Mesothelial cell of epicardium (in vitro differentiated cells): Measurements from ENCODE around the gene CACNA1C. TPM values are rescaled to one million over a fixed set of nuclear protein-coding genes. Genes with fewer than 3 reads are reported as not detected.

ENCODE experiments used
- DNase-seq, 2 experiments: peaks; one replicate each; pipeline ENCODE4 v3.0.0; 2021; ENCODE audit warnings: low spot score in 2 of 2; ENCODE audit not compliant: unreplicated experiment in 2 of 2
- H3K27ac Mint-ChIP-seq: 2 replicates; pipeline ENCODE4 v1.8.0; 2021; ENCODE audit warnings: mixed read lengths
- H3K27me3 Mint-ChIP-seq: 2 replicates; pipeline ENCODE4 v1.8.0; 2021; ENCODE audit warnings: low read depth, mixed read lengths
- H3K36me3 Mint-ChIP-seq: 2 replicates; pipeline ENCODE4 v1.8.0; 2021; ENCODE audit warnings: mixed read lengths
- H3K4me1 Mint-ChIP-seq: 2 replicates; pipeline ENCODE4 v1.8.0; 2021; ENCODE audit warnings: mixed read lengths
- H3K4me3 Mint-ChIP-seq: 2 replicates; pipeline ENCODE4 v1.8.0; 2021; ENCODE audit warnings: mild to moderate bottlenecking, moderate library complexity, mixed read lengths
- H3K9me3 Mint-ChIP-seq: 2 replicates; pipeline ENCODE4 v1.8.0; 2021; ENCODE audit warnings: mixed read lengths
- CTCF ChIP-seq: fragments of 200-600 bp; sonication (generic); IDR thresholded peaks from one replicate; pipeline ENCODE4 v1.5.0; 2021; ENCODE audit warnings: antibody characterized with exemption; ENCODE audit not compliant: unreplicated experiment
- total RNA-seq: library from RNA; stranded (reverse); gene quantifications from 3 replicates; pipeline ENCODE4 v1.2.1, GENCODE V29; 2021

Gene CACNA1C
- total RNA-seq, 1 donor from 2014 or later, result 33.6 TPM

- TF ChIP-seq CTCF, result no peak
- H3K36me3 Mint-ChIP-seq, result peaks cover 5% of the 10 kb centered on the region
- H3K4me1 Mint-ChIP-seq, result peaks cover 7% of the 10 kb centered on the region
- no peak overlapping the region for H3K27ac Mint-ChIP-seq
- no peaks in the 10 kb centered on the region for H3K9me3 Mint-ChIP-seq
- H3K4me3 Mint-ChIP-seq, result no peak overlapping the region
- peaks cover 2% of the 10 kb centered on the region for H3K27me3 Mint-ChIP-seq
- no peak for DNase-seq
These were observed 525.4 kb downstream of the CACNA1C start for GRCh38 chr12:2578211-2578610.

- no peak overlapping the region for H3K27ac Mint-ChIP-seq
- no peaks in the 10 kb centered on the region for H3K9me3 Mint-ChIP-seq
- H3K27me3 Mint-ChIP-seq, result peaks cover 5% of the 10 kb centered on the region
- H3K36me3 Mint-ChIP-seq, result peaks cover 5% of the 10 kb centered on the region
- no peak for TF ChIP-seq CTCF
- no peak overlapping the region for H3K4me3 Mint-ChIP-seq
- DNase-seq, result no peak
- H3K4me1 Mint-ChIP-seq, result peaks cover 9% of the 10 kb centered on the region
These were observed 526.0 kb downstream of the CACNA1C start for GRCh38 chr12:2578772-2579171.

- Mint-ChIP-seq H3K4me1 (peaks cover 1% of the 10 kb centered on the region), H3K27me3 (peaks cover 6% of the 10 kb centered on the region), H3K4me3 (no peak overlapping the region), H3K27ac (no peak overlapping the region), H3K36me3 (peaks cover 2% of the 10 kb centered on the region), H3K9me3 (no peaks in the 10 kb centered on the region)
- DNase-seq, result no peak
- TF ChIP-seq CTCF, result no peak
These were observed 528.0 kb downstream of the CACNA1C start for GRCh38 chr12:2580821-2581220.

DNA sequence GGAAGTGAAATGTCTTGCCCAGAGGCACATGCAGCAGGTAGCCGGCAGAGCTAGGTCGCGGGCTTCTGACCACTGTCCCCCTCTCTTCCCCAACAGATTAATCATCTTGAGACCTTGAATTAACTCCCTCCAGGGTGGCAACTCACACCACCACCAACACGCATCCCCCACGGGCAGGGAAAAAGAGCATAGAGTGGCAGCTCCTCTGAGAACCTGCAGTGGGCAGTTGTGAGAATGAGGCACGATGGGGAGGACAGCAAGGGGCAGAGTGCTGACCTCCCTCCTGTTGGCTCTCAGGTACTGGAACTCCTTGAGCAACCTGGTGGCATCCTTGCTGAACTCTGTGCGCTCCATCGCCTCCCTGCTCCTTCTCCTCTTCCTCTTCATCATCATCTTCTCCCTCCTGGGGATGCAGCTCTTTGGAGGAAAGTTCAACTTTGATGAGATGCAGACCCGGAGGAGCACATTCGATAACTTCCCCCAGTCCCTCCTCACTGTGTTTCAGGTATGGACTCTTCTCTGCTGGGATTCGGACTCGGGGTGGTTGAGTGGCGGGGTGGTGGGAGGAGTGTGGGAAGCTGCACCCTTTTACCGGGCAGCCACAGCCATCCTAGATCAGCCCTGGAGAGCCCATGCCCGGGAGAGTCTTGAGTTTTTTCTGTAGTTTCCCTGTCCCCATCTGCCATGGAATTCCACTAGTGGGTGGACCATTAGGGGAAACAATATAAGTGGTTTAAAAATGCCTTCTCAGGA lies 528.7 kb downstream of the CACNA1C start:
- peaks cover 6% of the 10 kb centered on the region for H3K36me3 Mint-ChIP-seq
- H3K9me3 Mint-ChIP-seq, result no peaks in the 10 kb centered on the region
- H3K27ac Mint-ChIP-seq, result no peak overlapping the region
- peaks cover 6% of the 10 kb centered on the region for H3K27me3 Mint-ChIP-seq
- DNase-seq, result no peak
- no peak overlapping the region for H3K4me3 Mint-ChIP-seq
- no peak for TF ChIP-seq CTCF
- H3K4me1 Mint-ChIP-seq, result peaks cover 1% of the 10 kb centered on the region

DNA sequence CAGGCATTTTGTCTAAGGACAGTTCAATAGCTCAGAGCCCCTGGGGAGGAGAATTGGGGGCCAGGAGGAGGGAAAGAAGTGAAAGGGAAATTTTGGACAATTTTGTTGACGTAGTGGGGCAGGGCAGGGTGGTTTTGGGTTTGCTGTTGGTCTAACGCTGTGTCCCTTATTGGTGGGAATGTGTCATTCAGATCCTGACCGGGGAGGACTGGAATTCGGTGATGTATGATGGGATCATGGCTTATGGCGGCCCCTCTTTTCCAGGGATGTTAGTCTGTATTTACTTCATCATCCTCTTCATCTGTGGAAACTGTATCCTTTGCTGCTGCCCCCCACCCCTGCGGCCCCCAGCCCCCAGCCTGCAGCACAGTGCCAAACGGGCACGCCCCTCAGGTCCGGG lies 529.8 kb downstream of the CACNA1C start:
- H3K9me3 Mint-ChIP-seq, result no peaks in the 10 kb centered on the region
- peaks cover 4% of the 10 kb centered on the region for H3K36me3 Mint-ChIP-seq
- H3K27me3 Mint-ChIP-seq, result peaks cover 6% of the 10 kb centered on the region
- no peak overlapping the region for H3K27ac Mint-ChIP-seq
- TF ChIP-seq CTCF, result no peak
- peaks cover 3% of the 10 kb centered on the region for H3K4me1 Mint-ChIP-seq
- peak overlapping the region; percentile 19 for H3K4me3 Mint-ChIP-seq
- DNase-seq, result no peak
